ENCODE results near the gene RING1. TPM values are rescaled to one million over a fixed set of nuclear protein-coding genes. Genes with fewer than 3 reads are reported as not detected.

RING1 gene
- total RNA-seq, 6 experiments from 2014 or later: 43.4 to 55.1 (median 52.1) TPM

DNA sequence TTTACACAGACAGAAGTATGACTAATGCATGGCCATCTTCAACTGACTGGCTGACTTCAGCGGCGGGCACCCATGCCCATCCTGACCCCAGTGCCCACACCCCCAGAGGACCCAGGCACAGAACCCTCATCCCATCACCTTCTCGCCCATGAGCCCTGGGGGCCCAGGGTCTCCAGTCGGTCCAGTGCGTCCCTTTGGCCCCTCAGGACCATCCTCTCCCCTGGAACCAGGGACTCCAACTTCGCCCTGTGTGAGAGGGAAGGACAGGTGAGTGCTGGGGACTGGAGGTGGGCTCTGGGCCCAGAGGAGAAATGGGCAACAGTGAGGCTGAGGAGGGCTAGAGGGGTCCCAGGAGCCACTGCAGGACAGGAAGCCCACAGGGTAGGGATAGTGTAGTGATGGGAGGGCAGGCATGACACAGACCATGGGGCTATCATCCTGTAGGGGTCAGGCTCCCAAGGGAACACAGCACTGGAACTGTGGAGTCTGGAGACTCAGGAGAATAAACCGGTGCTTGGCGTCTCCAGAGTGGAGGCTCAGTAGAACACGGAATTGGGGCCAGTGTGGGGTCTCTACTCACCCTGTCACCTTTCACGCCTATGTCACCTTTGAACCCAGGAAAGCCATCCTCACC is 32.7 kb upstream of the RING1 start:
- no peak for DNase-seq
- Mint-ChIP-seq H3K4me3 (no peak overlapping the region), H3K4me1 (ENCODE audit: low read depth) (no peaks in the 10 kb centered on the region), H3K27ac (no peak overlapping the region), H3K9me3 (no peaks in the 10 kb centered on the region), H3K36me3 (ENCODE audit: low read depth) (no peaks in the 10 kb centered on the region), H3K27me3 (ENCODE audit: insufficient read depth) (peaks cover 15% of the 10 kb centered on the region)
- TF ChIP-seq, protein P1, sequence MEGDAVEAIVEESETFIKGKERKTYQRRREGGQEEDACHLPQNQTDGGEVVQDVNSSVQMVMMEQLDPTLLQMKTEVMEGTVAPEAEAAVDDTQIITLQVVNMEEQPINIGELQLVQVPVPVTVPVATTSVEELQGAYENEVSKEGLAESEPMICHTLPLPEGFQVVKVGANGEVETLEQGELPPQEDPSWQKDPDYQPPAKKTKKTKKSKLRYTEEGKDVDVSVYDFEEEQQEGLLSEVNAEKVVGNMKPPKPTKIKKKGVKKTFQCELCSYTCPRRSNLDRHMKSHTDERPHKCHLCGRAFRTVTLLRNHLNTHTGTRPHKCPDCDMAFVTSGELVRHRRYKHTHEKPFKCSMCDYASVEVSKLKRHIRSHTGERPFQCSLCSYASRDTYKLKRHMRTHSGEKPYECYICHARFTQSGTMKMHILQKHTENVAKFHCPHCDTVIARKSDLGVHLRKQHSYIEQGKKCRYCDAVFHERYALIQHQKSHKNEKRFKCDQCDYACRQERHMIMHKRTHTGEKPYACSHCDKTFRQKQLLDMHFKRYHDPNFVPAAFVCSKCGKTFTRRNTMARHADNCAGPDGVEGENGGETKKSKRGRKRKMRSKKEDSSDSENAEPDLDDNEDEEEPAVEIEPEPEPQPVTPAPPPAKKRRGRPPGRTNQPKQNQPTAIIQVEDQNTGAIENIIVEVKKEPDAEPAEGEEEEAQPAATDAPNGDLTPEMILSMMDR (IDR thresholded peaks at IDR 0.05): peak; percentile 45

DNA sequence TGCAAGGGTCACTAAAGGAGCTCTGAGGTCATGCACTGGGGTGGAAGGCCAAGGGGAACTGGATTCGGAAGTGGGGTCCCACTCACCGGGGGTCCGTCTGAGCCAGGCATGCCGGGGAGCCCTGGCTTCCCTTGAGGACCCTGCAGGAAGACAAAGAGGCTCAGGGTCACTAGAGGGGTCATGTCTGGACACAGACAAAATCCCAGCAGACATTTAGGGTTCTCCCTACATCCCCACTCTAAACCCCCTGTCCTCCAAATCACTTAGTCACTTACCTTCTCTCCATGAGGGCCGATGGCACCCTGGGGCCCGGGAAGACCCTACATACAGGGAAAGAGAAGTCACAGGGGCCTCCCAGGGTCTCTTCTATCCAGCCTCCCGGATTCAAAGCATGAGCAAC is 31.4 kb upstream of the RING1 start:
- H3K36me3 Mint-ChIP-seq (ENCODE audit: low read depth): no peaks in the 10 kb centered on the region
- no peak overlapping the region for H3K27ac Mint-ChIP-seq
- H3K4me1 Mint-ChIP-seq (ENCODE audit: low read depth): no peaks in the 10 kb centered on the region
- H3K27me3 Mint-ChIP-seq (ENCODE audit: insufficient read depth): peaks cover 22% of the 10 kb centered on the region
- DNase-seq: no peak
- no peaks in the 10 kb centered on the region for H3K9me3 Mint-ChIP-seq
- TF ChIP-seq, protein P1 (IDR thresholded peaks at IDR 0.05): no peak
- H3K4me3 Mint-ChIP-seq: no peak overlapping the region

GRCh38 chr6:33177552-33178446 is 30.5 kb upstream of the RING1 start:
- Mint-ChIP-seq H3K27ac (no peak overlapping the region), H3K9me3 (no peaks in the 10 kb centered on the region), H3K4me3 (no peak overlapping the region), H3K36me3 (ENCODE audit: low read depth) (peaks cover 2% of the 10 kb centered on the region; the same call in 1 of the 2 replicates), H3K27me3 (ENCODE audit: insufficient read depth) (peaks cover 23% of the 10 kb centered on the region), H3K4me1 (ENCODE audit: low read depth) (peaks cover under 1% of the 10 kb centered on the region; the same call in 1 of the 2 replicates)
- TF ChIP-seq, protein P1 (IDR thresholded peaks at IDR 0.05): no peak
- DNase-seq: no peak

- H3K4me1 Mint-ChIP-seq (ENCODE audit: low read depth): peaks cover 10% of the 10 kb centered on the region; the same call in 1 of the 2 replicates
- H3K36me3 Mint-ChIP-seq (ENCODE audit: low read depth): peaks cover 7% of the 10 kb centered on the region; the same call in 1 of the 2 replicates
- TF ChIP-seq, protein P1 (IDR thresholded peaks at IDR 0.05): no peak
- DNase-seq: no peak
- no peak overlapping the region for H3K27ac Mint-ChIP-seq
- H3K4me3 Mint-ChIP-seq: no peak overlapping the region
- no peaks in the 10 kb centered on the region for H3K9me3 Mint-ChIP-seq
- peaks cover 21% of the 10 kb centered on the region for H3K27me3 Mint-ChIP-seq (ENCODE audit: insufficient read depth)
Observed at GRCh38 chr6:33178755-33179475, 29.4 kb upstream of the RING1 start.

DNA sequence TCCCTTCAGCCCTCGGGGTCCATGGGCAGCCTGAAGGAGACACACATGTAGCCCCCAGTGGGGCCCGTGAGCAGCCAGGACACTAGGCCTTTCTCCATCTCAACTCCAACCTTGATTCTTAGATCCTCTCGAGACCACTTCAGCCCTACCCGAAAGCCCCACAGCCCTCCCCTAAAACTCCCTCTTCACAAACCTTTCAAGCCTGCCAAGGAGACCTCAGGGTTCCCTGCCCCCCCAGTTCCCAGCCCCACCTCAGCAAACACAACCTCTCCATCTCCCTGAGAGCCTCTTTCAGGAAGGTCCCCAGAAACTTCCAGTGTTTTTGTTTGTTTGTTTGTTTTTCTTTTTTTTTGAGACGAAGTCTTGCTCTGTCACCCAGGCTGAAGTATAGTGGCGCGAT is 27.2 kb upstream of the RING1 start:
- H3K27ac Mint-ChIP-seq: no peak overlapping the region
- peaks cover 8% of the 10 kb centered on the region for H3K27me3 Mint-ChIP-seq (ENCODE audit: insufficient read depth)
- H3K4me3 Mint-ChIP-seq: no peak overlapping the region
- H3K4me1 Mint-ChIP-seq (ENCODE audit: low read depth): peaks cover 10% of the 10 kb centered on the region; the same call in 1 of the 2 replicates
- TF ChIP-seq, protein P1 (IDR thresholded peaks at IDR 0.05): no peak
- no peaks in the 10 kb centered on the region for H3K9me3 Mint-ChIP-seq
- peaks cover 7% of the 10 kb centered on the region; the same call in 1 of the 2 replicates for H3K36me3 Mint-ChIP-seq (ENCODE audit: low read depth)
- no peak for DNase-seq
